HG03460 (cell line): ENCODE results near the gene SETD1B.
A peak's percentile ranks its signal among the peaks of the same experiment; 100 is the strongest.
"Not testable (repeated sequence)": the region's sequence is repeated elsewhere in the genome, so short reads cannot be mapped to it uniquely, and the experiment has no call there.

ENCODE experiments used
- ATAC-seq: cut with Tn5 transposase; IDR thresholded peaks from one replicate; pipeline ENCODE4 v1.9.1; 2021; ENCODE audit not compliant: unreplicated experiment

Gene SETD1B

DNA sequence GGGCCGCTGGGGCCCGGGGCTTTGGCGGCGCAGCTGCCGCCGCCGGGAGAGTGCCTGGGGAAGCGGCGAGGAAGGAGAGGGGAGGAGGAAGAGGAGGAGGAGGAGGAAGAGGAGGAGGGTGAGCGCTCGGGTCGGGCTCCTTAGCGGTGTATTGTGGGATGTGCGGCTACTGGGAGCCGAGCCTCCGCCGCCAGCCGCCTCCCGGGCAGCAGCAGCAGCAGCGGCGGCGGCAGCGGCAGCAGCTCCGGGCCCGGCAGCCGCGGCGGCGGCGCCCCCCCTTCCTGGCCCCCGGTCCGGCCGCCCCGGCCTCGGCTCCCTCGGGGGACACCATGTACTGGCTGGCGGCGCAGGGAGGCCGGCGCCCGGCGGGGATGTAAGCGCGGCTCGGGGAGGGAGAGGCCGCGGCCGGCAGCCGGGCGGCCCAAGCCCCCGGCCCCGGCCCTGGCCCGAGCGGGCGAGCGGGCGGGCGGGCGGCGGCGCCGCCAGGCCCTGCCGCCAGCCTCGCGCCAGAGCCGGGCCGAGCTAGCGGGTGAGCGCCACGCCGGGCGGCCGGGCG is at the start of gene SETD1B:
TSS of gene SETD1B (plus strand) at position 149 of the 556 bp plus-strand sequence. CDS start 729 bp downstream, outside the sequence.
- ATAC-seq = no peak

DNA sequence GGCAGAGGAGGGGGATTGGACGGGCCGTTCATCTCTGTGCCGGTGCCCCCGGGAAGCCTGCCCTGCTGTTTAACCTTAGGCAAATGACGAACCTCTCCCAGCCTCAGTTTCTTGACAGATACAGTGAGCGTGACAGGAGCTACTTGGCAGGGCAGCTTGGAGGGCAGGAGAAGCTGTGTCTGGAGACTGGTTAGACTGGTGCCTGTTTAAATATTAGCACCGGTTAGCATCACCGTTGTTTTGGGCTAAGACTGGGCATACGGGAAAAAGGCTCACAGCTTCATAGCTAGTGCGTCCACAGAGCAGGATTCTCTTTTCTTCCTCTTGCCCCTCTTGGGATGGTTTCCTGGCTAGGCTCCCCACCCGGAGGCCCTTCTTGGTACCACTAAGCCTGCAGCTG is 49.0 kb upstream of the SETD1B start:
- ATAC-seq = no peak

DNA sequence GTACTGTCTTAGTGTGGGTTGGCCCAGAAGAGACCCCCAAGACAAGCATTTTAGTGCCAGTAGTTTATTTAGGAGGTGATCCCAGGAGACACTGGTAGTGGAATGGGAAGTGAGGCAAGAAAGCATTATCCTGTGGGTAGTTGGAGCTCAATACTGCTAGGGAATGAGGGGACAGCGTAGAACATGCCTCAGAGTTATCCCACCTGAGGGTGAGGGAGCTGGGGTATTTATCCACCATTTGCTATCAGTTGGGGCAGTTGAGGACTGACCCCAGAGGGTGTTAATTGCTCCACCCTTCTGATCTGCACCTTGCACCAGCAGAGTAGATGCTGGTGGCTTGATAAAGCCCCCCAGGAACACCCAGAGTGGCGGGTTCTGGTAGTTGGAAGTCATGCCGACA is 48.2 kb upstream of the SETD1B start:
- ATAC-seq = no peak

DNA sequence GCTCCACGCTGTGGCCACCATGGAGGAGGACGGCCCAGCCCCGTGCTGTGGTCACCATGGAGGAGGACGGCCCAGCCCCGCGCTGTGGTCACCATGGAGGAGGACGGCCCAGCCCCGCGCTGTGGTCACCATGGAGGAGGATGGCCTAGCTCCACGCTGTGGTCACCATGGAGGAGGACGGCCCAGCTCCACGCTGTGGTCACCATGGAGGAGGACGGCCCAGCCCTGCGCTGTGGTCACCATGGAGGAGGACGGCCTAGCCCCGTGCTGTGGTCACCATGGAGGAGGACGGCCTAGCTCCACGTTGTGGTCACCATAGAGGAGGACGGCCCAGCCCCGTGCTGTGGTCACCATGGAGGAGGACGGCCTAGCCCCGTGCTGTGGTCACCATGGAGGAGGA is 45.3 kb upstream of the SETD1B start:
- not testable (repeated sequence) for ATAC-seq

GRCh38 chr12:121762269-121762668 is 41.5 kb upstream of the SETD1B start:
- ATAC-seq = no peak

- ATAC-seq = no peak
These were observed 39.0 kb upstream of the SETD1B start for GRCh38 chr12:121764808-121765207.

DNA sequence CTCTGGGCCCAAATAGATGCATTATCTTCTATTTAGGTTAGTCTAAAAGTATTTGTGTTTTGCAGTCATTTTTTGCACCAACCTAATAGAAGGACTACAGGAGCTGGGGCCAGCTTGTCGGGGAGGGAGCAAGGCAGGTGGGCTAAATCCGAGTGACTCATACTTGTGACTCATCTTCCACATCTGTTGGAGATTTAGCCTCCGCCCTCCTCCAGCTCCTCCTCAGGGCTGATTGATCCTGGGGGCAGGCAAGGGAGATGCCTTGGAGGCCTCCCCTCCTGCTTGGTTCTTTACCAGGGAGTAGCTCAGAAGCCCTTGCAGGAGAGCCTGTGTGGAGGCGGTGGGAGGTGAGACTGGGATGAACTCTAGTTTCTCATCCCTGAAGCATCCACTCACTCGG is 38.2 kb upstream of the SETD1B start:
- ATAC-seq = no peak

DNA sequence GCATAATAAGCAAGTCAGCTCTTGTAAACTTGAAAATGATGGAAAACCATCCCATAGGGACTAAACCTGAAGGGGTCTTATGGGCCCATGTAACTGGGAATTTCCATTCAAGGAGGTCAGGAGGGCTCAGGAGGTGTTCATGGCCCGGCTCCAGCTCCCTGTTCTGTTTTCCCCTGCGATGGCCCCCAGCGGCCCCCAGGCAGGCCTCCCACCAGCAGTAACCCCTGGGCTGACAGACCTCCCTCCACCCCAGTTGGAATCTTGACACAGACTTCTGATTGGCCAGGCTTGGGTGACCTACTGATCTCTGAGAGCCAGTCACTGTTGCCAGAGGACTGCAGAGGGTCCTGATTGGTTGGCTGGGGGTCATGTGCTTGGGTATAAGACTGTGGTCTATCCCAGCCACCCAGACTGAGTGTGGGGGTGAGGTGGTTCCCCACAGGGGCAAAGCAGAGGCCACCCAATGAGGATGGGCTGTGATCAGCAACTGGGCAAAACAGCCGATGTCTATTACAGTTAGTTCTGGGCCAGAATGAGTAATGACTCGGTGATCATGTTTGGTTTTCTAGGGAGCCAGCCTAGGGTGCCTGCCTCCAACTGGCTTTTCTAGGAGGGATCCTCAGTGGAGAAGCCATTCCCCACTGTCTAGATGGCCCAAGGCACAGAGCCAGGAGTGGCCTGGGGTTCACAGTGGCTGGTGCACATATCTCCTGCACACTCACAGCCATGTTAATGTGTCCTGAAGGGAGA is 37.3 kb upstream of the SETD1B start:
- no peak for ATAC-seq

- no peak for ATAC-seq
These were observed 36.2 kb upstream of the SETD1B start for GRCh38 chr12:121767525-121768016.

DNA sequence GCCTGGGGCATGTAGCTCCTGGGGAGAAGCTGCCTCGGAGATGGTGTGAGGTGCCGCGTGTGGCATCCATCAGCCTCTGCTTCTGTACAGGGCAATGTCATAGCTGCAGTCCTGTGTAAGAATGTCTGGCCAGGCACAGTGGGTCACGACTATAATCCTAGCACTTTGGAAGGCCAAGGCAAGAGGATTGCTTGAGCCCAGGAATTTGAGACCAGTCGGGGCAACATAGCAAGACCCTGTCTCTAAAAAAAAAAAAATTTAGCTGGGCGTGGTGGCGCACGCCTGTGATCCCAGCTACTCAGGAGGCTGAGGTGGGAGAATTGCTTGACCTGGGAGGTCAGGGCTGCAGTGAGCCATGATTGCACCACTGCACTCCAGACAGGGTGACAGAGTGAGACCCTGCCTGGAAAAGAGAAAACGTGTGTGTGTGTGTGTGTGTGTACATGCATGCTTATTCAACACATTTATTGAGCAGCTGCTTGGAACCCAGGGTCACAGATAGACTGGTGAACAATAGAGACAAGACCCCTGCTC is 34.4 kb upstream of the SETD1B start:
- ATAC-seq = no peak

DNA sequence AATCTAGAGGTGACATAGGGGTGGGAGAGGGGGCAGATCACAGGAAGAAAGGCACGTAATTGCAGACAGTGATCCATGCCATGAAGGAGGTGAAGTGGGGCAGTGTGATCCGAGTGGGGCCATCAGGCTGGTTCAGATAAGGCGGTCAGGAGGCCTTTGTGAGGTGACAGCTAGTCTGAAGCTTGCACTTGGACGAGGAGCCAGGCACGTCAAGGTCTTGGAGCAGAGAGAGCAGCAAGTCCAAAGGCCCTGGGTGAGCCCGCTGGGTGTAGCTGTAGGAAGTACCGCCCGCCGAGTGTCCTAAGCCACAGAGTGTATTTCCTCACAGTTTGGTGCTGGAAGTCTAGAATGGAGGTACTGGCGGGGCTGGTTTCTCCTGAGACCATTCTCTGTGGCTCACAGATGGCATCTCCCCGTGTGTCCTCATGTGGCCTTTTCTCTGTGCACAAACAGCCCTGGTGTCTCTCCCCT is 33.9 kb upstream of the SETD1B start:
- no peak for ATAC-seq

GRCh38 chr12:121770388-121770787 is 33.4 kb upstream of the SETD1B start:
- ATAC-seq = no peak

GRCh38 chr12:121770813-121771625 is 32.8 kb upstream of the SETD1B start:
- no peak for ATAC-seq

GRCh38 chr12:121773011-121773777 is 30.6 kb upstream of the SETD1B start:
- ATAC-seq = peak; percentile 80

DNA sequence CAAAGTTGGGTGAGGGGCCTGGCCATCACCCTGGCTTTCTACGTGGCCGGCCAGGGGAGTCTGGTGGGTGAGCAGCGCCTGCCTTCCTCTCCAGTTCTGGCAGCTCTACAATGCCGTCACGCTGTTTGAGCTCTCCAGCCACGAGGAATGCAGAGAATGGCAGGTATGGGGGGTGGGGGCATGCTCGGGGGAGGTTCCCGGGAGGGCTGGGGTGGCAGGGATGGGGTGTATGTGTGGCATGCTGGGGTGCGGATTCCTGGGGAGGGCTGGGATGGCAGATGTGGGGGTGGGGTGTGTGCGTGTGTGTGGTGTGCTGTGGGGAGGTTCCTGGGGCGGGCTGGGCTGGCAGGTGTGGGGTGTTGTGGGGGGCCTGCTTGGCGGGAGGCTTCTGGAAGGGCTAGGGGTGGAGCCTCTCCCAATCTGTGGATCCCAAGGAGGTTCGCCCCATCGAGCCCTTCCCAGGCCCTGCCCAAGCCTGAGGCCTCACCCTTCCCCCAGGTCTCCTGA is 28.8 kb upstream of the SETD1B start:
- no peak for ATAC-seq

- ATAC-seq = no peak
These were observed 28.3 kb upstream of the SETD1B start for GRCh38 chr12:121775501-121775900.

- ATAC-seq = no peak
These were observed 27.4 kb upstream of the SETD1B start for GRCh38 chr12:121776190-121777098.

DNA sequence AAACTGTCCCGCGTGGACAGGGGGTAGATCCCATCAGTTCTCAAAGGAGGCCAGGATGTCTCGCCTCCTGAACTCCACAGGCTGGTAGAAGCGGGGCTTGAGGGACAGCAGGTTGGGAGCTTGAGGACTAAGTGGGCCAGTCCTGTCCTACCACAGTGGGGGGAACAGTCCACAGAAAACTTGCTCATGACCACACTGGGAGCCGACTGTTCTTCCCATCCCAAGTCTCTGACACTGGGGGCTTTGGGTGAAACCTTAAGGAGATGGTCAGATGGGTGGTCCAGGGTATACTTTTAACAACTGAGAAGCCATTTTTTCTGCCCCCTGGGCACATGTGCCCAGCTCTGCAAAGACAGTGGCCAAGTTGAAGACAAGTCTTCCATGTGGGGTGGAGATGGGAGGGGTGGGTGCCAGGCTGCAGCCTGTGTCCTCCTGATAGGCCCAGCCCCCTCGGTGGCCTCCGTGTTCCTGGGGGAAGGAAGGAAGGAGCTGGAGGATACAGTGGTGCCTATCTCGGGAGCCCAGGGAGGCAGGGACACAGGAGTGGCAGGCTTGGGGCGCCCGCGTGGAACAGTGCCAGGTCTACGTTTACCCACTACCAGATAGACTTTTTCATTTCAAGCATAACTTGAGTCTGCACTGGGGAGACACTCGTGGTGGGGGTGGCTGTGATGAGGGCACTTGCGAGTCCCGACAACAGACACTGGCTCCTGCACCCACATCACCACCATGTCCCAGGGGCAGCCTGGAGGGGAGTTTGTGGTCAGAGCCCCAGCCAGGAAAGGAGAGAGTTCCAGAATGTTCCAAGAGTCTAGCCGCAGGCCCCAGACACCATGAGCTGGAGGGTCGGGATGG is 25.0 kb upstream of the SETD1B start:
- no peak for ATAC-seq
